Uterus (tissue), 4 donors: Measurements from ENCODE around the gene MAPK8IP3. TPM values are rescaled to one million over a fixed set of nuclear protein-coding genes. Genes with fewer than 3 reads are reported as not detected.
"Not testable (repeated sequence)": the region's sequence is repeated elsewhere in the genome, so short reads cannot be mapped to it uniquely, and the experiment has no call there.

Experiments used
- DNase-seq, 2 donors: peaks; one replicate each; pipeline ENCODE4 v3.0.0-alpha.2; 2019 to 2020
- H3K27ac ChIP-seq, 2 donors: fragments of 200-600 bp; sonication (generic); 1 replicate in 1 of 2; 2 replicates in 1 of 2; pipeline ENCODE4 v1.5.1; 2016 to 2018
- H3K27me3 ChIP-seq, 2 donors: fragments of 200-600 bp; sonication (generic); one replicate each; pipeline ENCODE4 v1.5.1; 2018 to 2019; ENCODE audit warnings: control low read depth in 1 of 2
- H3K36me3 ChIP-seq, 2 donors: fragments of 200-600 bp; sonication (generic); one replicate each; pipeline ENCODE4 v1.5.1; 2019; ENCODE audit warnings: control low read depth in 1 of 2
- H3K4me1 ChIP-seq, 2 donors: fragments of 200-600 bp; sonication (generic); one replicate each; pipeline ENCODE4 v1.5.1; 2018 to 2019; ENCODE audit warnings: control low read depth in 1 of 2
- H3K4me3 ChIP-seq, 2 donors: fragments of 200-600 bp; sonication (generic); 1 replicate in 1 of 2; 2 replicates in 1 of 2; pipeline ENCODE4 v1.5.1; 2018 to 2019; ENCODE audit warnings: mild to moderate bottlenecking in 1 of 2
- H3K9me3 ChIP-seq, 2 donors: fragments of 200-600 bp; sonication (generic); one replicate each; pipeline ENCODE4 v1.5.1; 2019; ENCODE audit warnings: control low read depth in 1 of 2
- POLR2A ChIP-seq, 2 donors: fragments of 450-650 bp; IDR thresholded peaks; one replicate each; pipeline ENCODE4 v1.6.1; 2016; ENCODE audit warnings: antibody characterized with exemption in 2 of 2, mild to moderate bottlenecking in 1 of 2, moderate library complexity in 1 of 2
- intact Hi-C: fragments of 100-400 bp; cut with DNase I; formaldehyde crosslinking; loops from one replicate; pipeline ENCODE4 v1.15.1; 2023; ENCODE audit warnings: low total_unique reads
- total RNA-seq, 4 donors: library from RNA; depleted of rRNA in 3 of 4; stranded (reverse); fragments of >200 nt in 3 of 4; gene quantifications; one replicate each; pipeline versions ENCODE4 v1.1.0 to v1.2.4, GENCODE V29; 2014 to 2023
- TF ChIP-seq, protein P1 (sequence below), 4 experiments: fragments of 200-600 bp in 2 of 4; fragments of 450-650 bp in 2 of 4; sonication (generic) in 2 of 4; IDR thresholded peaks; one replicate each; pipeline ENCODE4 v1.5.1; 2016 to 2019; ENCODE audit warnings: antibody characterized with exemption in 4 of 4, mild to moderate bottlenecking in 2 of 4, moderate library complexity in 1 of 4
- donor health status: DM: yes; HTN: yes; CAD: no.

Gene MAPK8IP3
- total RNA-seq, 4 donors from 2014 or later = 17.4 to 113 (median 77.8) TPM

DNA sequence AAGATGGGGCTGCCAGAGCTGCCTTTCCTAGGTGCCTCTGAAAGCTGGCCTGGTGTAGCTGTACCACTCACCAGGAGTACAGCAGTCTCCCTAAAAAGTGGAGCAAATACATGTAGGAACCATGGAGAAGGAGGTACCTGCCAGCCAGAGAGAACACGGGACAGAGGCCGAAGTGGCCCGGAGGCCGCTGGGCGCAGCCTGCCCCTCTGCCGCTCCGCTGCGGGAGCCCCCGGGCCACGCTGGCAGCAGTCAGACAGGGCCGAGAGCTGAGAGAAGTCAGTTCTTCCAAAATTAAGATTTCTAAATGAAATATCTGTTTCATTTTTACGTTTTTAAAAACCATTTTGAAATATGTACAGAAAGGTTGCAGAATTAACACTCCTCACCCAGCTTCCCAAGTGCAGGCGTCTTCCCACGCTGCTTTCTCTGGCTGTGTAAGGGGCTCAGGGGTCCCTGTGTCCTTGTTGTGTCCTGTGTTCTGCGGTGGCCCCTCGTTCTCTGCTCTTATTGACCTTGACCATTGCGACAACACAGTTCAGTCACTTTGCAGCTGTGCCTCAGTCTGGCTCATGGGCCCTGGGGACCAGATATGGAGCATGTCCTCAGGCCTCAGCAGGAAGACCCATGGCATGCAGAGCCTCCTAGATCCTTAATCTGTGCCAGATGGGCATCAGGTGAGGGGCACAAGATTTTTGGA is 5.0 kb downstream of the MAPK8IP3 start:
- Histone ChIP-seq H3K4me3 (no peak overlapping the region), H3K27ac (no peak overlapping the region), H3K4me1 (peaks cover 0 to 20% of the 10 kb centered on the region in 2 donors), H3K9me3 (no peaks in the 10 kb centered on the region), H3K36me3 (no peaks in the 10 kb centered on the region), H3K27me3 (no peaks in the 10 kb centered on the region)
- DNase-seq = no peak
- intact Hi-C loops = no loop called here
- TF ChIP-seq, protein P1, sequence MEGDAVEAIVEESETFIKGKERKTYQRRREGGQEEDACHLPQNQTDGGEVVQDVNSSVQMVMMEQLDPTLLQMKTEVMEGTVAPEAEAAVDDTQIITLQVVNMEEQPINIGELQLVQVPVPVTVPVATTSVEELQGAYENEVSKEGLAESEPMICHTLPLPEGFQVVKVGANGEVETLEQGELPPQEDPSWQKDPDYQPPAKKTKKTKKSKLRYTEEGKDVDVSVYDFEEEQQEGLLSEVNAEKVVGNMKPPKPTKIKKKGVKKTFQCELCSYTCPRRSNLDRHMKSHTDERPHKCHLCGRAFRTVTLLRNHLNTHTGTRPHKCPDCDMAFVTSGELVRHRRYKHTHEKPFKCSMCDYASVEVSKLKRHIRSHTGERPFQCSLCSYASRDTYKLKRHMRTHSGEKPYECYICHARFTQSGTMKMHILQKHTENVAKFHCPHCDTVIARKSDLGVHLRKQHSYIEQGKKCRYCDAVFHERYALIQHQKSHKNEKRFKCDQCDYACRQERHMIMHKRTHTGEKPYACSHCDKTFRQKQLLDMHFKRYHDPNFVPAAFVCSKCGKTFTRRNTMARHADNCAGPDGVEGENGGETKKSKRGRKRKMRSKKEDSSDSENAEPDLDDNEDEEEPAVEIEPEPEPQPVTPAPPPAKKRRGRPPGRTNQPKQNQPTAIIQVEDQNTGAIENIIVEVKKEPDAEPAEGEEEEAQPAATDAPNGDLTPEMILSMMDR (IDR thresholded peaks at IDR 0.05) = no peak
- no peak for TF ChIP-seq POLR2A (IDR thresholded peaks at IDR 0.05)

DNA sequence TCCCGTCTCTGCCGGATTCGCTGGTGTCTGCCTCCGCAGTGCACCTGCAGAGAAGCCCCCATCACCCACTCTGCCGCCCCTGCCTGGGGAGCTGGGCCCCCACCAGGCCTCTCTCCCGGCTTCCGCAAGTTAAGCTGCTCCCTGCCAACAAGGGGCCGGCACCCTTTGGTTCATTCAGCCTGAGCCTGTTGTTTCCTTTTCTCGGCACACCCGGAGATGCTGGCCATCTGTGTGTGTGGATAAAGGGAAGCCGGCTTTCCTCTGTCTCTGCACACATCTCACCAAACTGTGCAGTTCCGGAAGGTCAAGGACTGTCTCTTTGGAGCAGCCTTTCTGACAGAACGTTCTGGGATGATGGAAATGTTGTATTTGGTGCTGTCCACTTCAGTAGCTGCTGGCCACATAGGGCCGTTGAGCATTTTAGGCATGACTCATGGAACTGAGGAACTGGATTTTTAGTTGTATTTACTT is 6.8 kb downstream of the MAPK8IP3 start:
- Histone ChIP-seq H3K4me1 (peaks cover 0 to 9% of the 10 kb centered on the region in 2 donors), H3K27ac (no peak overlapping the region), H3K27me3 (no peaks in the 10 kb centered on the region), H3K36me3 (no peaks in the 10 kb centered on the region), H3K4me3 (no peak overlapping the region), H3K9me3 (no peaks in the 10 kb centered on the region)
- no peak for TF ChIP-seq POLR2A (IDR thresholded peaks at IDR 0.05)
- TF ChIP-seq, protein P1 (IDR thresholded peaks at IDR 0.05) = no peak
- DNase-seq = no peak
- intact Hi-C loops = no loop called here

DNA sequence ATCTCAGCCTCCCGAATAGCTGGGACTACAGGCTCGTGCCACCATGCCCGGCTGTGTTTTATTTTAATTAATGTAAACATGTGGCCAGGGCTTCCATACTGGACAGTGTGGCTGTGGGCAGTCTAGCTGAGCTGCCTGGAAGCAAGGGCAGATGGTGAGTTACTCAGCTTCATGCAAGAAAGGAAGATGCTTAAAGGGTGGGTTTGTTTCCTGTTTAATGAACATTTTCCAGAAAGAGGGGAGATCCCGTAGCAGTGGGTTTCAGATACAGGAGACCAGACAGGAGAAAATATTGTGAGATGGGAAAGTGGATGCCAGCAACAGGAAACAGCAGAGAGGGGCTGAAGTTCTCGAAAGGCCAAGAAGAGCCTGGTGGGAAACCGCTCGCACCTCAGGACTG is 7.3 kb downstream of the MAPK8IP3 start:
- Histone ChIP-seq H3K9me3 (no peaks in the 10 kb centered on the region), H3K4me3 (no peak overlapping the region), H3K4me1 (peaks cover 0 to 5% of the 10 kb centered on the region in 2 donors), H3K27ac (no peak overlapping the region), H3K27me3 (no peaks in the 10 kb centered on the region), H3K36me3 (no peaks in the 10 kb centered on the region)
- intact Hi-C loops = no loop called here
- TF ChIP-seq POLR2A (IDR thresholded peaks at IDR 0.05) = no peak
- TF ChIP-seq, protein P1 (IDR thresholded peaks at IDR 0.05) = no peak
- no peak for DNase-seq

DNA sequence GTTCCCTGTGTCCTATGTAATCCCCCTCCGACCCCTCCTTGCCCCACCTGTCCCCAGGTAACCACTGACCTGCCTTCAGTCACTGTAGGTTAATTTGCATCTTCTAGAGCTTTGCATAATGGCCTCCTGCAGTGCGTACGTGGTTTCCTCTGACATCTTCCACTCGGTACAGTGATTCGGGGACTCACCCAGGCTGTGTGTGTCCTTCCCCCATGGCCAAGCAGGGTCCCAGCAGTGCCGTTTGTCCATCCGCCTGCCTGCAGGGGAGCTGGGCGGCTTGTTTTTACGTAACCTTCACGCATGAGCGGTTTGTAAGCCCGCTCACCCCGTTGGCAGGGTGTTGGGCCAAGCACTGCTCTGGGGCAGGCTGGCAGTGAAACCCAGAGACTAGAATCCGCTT is 7.9 kb downstream of the MAPK8IP3 start:
- Histone ChIP-seq H3K36me3 (no peaks in the 10 kb centered on the region), H3K4me1 (no peaks in the 10 kb centered on the region), H3K9me3 (no peaks in the 10 kb centered on the region), H3K27me3 (no peaks in the 10 kb centered on the region), H3K4me3 (no peak overlapping the region), H3K27ac (no peak overlapping the region)
- no peak for DNase-seq
- intact Hi-C loops = no loop called here
- TF ChIP-seq POLR2A (IDR thresholded peaks at IDR 0.05) = no peak
- TF ChIP-seq, protein P1 (IDR thresholded peaks at IDR 0.05) = no peak

DNA sequence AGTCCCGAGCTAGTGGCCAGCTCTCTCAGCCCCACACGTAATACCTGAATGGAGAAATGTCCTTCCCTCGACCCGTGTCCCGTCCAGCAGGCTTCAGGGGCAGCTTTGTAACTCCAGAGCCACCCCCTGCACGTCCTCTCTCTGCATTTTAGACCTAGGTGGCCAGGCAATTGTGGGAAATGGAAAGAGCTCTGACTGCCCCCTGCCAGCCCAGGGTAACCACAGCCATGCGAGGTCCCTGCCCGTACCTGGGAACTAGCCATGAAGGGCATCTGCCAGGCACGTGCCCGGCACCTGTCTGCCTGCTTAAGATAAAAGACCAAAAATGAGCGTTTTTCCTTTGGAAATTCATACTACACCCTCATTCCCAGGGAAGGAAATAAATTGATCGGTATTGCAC is 9.2 kb downstream of the MAPK8IP3 start:
- H3K4me1 ChIP-seq = no peaks in the 10 kb centered on the region
- H3K9me3 ChIP-seq = no peaks in the 10 kb centered on the region
- TF ChIP-seq, protein P1 (IDR thresholded peaks at IDR 0.05) = no peak
- no peak for TF ChIP-seq POLR2A (IDR thresholded peaks at IDR 0.05)
- no peak overlapping the region for H3K4me3 ChIP-seq
- DNase-seq = no peak
- no peaks in the 10 kb centered on the region for H3K36me3 ChIP-seq
- no peaks in the 10 kb centered on the region for H3K27me3 ChIP-seq
- intact Hi-C loops = no loop called here
- no peak overlapping the region for H3K27ac ChIP-seq

DNA sequence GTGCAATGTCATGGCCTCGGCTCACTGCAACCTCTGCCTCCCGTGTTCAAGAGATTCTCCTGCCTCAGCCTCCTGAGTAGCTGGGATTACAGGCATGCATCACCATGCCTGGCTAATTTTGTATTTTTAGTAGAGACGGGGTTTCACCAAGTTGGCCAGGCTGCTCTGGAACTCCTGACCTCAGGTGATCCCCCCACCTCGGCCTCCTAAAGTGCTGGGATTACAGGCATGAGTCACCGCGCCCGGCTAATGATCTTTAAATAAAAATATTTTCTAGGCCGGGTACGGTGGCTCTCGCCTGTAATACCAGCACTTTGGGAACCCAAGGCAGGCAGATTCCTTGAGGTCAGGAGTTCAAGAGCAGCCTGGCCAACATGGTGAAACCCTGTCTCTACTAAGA is 12.2 kb downstream of the MAPK8IP3 start:
- H3K9me3 ChIP-seq, DNase-seq, H3K36me3 ChIP-seq, H3K27me3 ChIP-seq, H3K27ac ChIP-seq, H3K4me1 ChIP-seq, H3K4me3 ChIP-seq, intact Hi-C loops: not testable (repeated sequence)

DNA sequence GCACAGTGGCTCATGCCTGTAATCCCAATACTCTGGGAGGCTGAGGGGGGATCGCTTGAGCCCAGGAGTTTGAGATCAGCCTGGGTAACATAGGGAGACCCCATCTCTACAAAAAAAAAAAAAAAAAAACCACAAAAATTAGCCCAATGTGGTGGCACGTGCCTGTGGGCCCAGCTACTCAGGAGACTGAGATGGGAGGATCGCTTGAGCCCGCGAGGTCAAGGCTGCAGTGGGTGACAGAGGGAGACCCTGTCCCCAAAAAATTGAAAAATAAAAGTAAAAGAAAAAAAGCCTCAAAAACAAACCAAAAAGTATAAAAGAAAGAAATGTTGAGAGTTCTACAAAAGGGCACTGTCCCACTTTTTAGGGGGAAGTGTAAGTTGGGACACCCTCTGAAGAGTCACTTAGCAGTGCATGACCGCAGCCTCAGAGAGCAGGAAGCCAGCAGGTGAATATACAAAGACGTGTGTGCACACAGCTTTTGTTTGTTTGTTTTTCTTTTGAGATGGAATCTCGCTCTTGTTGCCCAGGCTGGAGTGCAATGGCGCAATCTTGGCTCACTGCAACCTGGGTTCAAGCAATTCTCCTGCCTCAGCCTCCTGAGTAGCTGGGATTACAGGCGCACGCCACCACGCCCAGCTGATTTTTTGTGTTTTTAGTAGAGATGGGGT is 13.7 kb downstream of the MAPK8IP3 start:
- H3K27me3 ChIP-seq, H3K4me3 ChIP-seq, H3K9me3 ChIP-seq, H3K4me1 ChIP-seq, H3K27ac ChIP-seq, DNase-seq, H3K36me3 ChIP-seq, intact Hi-C loops: not testable (repeated sequence)
